HG03469 (cell line): ENCODE measurements around the gene NEK9.
"Not testable (repeated sequence)": the region's sequence is repeated elsewhere in the genome, so short reads cannot be mapped to it uniquely, and the experiment has no call there.

ENCODE experiments used
- ATAC-seq: cut with Tn5 transposase; IDR thresholded peaks from one replicate; pipeline ENCODE4 v1.9.1; 2021; ENCODE audit warnings: mild to moderate bottlenecking, moderate library complexity, moderate number of reproducible peaks; ENCODE audit not compliant: unreplicated experiment

NEK9 gene

DNA sequence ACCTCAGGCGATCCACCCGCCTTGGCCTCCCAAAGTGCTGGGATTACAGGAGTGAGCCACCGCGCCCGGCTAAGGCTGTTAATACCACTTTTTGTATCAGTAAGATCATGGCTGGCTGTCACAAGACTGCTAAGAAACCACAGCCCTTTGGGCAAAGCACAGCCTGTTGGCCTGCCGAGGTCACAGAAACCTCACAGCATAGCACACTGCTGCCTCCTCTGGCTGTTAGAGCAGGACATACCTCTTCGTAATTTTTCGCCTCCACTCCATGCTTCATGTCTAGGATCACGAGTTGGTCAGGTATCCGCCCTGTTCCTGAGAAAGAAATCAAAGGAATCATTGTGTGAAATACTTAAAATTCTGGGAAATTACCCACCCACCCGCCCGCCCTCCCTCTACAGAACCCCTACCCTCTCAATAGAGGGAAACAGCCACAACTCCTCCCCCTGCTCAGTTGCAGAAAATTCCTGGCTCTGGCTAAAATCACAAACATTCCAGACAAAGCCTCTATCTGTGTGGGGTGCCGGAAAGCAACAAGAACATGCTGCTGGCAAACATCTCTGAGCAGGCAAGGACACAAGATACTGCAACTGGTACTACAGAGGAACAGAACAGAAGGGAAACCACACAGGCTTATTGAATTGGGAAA, 20.7 kb upstream of the NEK9 start:
- ATAC-seq, result no peak

- no peak for ATAC-seq
Measured at GRCh38 chr14:75144944-75145343, 18.1 kb upstream of the NEK9 start.

DNA sequence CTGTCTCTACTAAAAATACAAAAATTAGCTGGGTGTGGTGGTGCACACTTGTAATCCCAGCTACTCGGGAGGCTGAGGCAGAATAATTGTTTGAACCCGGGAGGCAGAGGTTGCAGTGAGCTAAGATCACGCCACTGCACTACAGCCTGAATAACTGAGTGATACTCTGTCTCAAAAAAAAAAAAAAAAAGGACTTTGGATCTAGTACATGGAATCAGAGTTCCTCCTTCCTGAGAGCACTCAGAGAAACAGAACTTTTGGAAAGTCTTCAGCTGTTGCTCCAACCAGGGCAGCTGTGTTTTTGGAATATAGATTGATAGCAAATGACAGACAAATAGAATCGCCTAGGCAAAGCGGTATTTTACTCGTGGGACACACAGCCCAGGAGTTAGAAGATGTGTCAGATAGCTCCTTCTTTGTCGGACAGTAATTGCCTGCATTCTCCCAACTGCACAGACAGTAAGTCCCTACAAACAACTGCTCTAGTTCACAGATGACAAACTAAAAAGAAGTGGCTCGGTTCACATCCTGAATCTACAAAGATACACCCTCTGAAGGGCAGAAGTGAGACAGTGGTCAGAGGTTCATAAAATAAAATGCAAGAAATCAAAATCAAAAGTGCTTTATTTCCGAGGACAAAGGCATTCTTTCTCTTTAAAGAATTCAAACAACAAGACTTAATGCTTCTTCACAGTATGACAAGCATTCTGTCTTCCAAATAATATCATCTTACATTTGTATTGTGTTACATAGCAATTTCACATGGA, 17.1 kb upstream of the NEK9 start:
- ATAC-seq, result no peak

DNA sequence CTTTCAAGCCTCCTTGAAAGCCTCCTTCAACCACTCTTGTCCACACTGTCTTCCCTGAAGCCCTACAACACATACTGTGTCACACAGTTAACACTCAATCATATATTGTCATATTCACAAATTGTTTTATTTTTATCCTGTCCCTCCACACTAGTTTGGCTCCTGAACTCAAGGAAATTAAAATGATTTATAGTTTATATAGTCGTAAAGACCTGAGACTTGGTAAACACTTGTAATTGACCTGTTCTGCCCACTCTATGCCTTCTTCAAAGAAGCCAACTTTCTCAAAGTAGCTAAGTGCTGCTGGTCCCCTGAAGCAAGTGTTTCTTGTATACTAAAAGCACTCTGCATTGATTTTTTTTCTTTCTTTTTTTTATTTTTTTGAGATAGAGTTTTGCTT, 15.6 kb upstream of the NEK9 start:
- no peak for ATAC-seq

DNA sequence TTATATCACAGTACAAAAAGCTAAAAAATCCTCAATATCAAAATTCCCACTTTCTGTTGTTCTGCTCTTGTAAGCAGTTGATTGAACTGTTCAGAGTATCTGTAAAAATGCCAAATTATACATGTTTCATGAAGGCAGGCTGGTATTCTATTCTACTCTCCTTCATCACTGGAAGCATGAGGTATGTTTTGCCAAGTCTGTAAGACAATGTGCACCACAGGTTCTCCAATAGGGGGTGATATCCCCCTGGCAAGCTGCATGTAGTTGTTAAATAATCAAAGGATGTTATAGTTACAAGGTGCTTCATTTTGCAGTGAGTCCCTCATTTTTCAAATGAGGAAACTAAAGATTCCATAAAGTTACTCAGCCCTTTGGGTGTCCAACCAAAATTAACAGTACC, 15.1 kb upstream of the NEK9 start:
- ATAC-seq, result no peak

GRCh38 chr14:75141062-75141461, 14.2 kb upstream of the NEK9 start:
- ATAC-seq, result no peak

GRCh38 chr14:75140620-75141019, 13.8 kb upstream of the NEK9 start:
- ATAC-seq, result no peak

- no peak for ATAC-seq
Measured at GRCh38 chr14:75139185-75139584, 12.3 kb upstream of the NEK9 start.

- no peak for ATAC-seq
Measured at GRCh38 chr14:75138492-75138891, 11.6 kb upstream of the NEK9 start.

- no peak for ATAC-seq
Measured at GRCh38 chr14:75134644-75135043, 7.8 kb upstream of the NEK9 start.

DNA sequence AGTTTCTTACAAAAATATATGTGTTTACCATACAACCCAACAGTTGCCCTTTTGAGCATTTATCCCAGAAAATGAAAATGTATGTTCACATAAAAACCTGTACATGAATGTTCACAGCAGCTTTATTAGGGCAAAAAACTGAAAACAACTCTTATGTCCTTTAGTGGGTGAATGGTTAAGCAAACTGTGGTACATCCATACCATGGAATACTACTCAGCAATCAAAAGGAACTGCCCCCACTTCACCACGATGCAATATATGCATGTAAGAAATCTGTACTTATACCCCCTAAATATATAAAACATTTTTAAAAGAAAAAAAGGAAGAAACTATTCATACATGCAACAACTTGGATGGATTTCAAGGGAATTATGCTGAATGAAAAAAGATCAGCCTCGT, 6.7 kb upstream of the NEK9 start:
- ATAC-seq, result no peak

- no peak for ATAC-seq
Measured at GRCh38 chr14:75132382-75133086, 5.7 kb upstream of the NEK9 start.

DNA sequence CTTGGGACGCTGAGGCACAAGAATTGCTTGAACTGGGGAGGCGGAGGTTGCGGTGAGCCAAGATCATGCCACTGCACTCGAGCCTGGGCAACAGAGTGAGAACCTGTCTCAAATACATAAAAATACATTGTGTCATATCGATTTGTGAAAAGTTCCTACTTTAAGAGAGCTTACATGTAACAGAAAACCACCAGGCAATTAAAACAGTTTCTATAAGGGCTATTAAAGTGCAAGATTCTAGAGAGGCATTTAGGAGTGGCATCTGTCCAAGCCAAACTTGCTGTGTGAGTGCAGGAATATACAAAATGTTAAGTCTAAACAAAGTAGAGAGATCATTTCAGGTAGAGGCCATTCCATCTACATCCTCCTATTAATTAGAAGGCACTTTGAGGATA, 1.7 kb upstream of the NEK9 start:
- no peak for ATAC-seq

GRCh38 chr14:75127903-75128595, 1.2 kb upstream of the NEK9 start:
- no peak for ATAC-seq

DNA sequence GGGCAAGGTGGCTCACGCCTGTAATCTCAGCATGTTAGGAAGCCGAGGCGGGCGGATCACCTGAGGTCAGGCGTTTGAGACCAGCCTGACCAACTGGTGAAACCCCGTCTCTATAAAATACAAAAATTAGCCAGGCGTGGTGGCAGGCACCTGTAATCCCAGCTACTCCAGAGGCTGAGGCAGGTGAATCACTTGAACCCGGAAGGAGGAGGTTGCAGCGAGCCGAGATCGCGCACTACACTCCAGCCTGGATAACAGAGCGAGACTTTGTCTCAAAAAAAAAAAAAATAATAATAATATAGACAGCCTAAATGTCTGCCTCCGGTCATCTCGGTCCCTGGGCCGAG, 599 bp upstream of the NEK9 start:
- not testable (repeated sequence) for ATAC-seq

- no peak for ATAC-seq
Measured at GRCh38 chr14:75126121-75126544, 715 bp downstream of the NEK9 start.

- ATAC-seq, result no peak
Measured at GRCh38 chr14:75125617-75126016, 1.2 kb downstream of the NEK9 start.

GRCh38 chr14:75123991-75124390, 2.9 kb downstream of the NEK9 start:
- ATAC-seq, result no peak

DNA sequence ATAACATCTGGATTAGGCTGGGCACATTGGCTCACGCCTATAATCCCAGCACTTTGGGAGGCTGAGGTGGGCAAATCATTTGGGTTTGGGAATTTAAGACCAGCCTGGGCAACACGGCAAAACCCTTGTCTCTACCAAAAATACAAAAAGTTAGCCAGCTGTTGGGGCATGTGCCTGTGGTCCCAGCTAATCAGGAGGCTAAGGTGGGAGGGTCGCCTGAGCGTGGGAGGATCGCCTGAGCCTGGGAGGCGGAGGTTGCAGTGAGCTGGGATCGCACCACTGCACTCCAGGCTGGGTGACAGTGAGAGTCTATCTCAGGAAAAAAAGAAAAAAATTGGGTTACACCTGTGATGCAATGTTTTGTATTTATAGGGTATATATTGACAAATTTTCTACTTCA, 5.3 kb downstream of the NEK9 start:
- ATAC-seq, result no peak

DNA sequence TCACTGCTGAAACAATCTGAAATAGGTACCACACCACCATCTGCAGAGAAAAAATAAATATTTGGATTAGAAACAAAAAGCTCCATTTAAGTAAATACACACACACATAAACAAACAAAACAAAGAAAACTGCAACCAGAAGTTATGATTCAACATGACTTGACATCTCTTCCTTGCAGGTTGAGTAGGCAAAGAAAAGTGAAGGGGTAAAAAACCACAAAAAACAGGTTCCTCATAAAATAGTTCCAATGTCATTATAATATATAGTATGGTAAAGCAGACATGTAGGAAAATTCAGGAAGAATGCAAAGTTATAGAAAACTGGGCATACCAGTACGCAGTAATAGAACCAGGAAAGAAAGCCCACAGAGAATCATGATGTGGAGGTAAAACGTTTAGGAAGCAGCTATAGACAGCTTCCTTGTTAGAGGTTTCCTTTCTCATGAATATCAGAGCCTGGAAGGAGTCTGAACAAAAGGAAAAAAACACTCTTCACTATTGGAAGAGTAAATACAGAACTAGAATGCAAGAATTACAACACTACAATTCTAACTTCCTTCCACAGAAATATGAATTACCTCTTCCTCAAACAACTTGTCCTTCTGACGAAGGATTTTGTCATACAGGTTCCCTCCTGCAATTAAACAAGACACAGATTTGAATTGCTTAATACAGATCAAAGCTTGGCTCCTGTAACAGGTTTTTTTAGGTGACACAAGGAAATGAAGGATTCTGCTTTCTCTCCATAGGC, 6.1 kb downstream of the NEK9 start:
- no peak for ATAC-seq

GRCh38 chr14:75119056-75119455, 7.8 kb downstream of the NEK9 start:
- no peak for ATAC-seq
